H9 (cell line): ENCODE measurements around the gene IQGAP2. TPM values are rescaled to one million over a fixed set of nuclear protein-coding genes. Genes with fewer than 3 reads are reported as not detected.

Experiments used
- DNase-seq: peaks from one replicate; pipeline ENCODE4 v3.0.0-alpha.2; 2017
- H2AFZ ChIP-seq: one replicate; pipeline ENCODE4 v1.6.1; 2013; ENCODE audit warnings: mild to moderate bottlenecking, low read length, control low read depth, moderate library complexity
- H2AK5ac ChIP-seq: 2 replicates; pipeline ENCODE4 v1.6.1; 2013; ENCODE audit warnings: low read length, control low read depth, mixed read lengths; ENCODE audit not compliant: insufficient read length
- H2BK120ac ChIP-seq: one replicate; pipeline ENCODE4 v1.6.1; 2013; ENCODE audit warnings: low read depth, mild to moderate bottlenecking, low read length, control low read depth, inconsistent platforms; ENCODE audit not compliant: poor library complexity, severe bottlenecking
- H2BK12ac ChIP-seq: 2 replicates; pipeline ENCODE4 v1.6.1; 2013; ENCODE audit warnings: low read length, control low read depth, mixed read lengths, low read depth; ENCODE audit not compliant: insufficient read length
- H2BK15ac ChIP-seq: 2 replicates; pipeline ENCODE4 v1.6.1; 2013; ENCODE audit warnings: low read depth, low read length, control low read depth
- H2BK20ac ChIP-seq: one replicate; pipeline ENCODE4 v1.6.1; 2013; ENCODE audit warnings: low read depth, mild to moderate bottlenecking, low read length, control low read depth, inconsistent platforms; ENCODE audit not compliant: poor library complexity, severe bottlenecking
- H2BK5ac ChIP-seq: 2 replicates; pipeline ENCODE4 v1.6.1; 2013; ENCODE audit warnings: low read length, control low read depth, mixed read lengths; ENCODE audit not compliant: insufficient read length
- H3K14ac ChIP-seq: 2 replicates; pipeline ENCODE4 v1.6.1; 2013; ENCODE audit warnings: low read length, control low read depth; ENCODE audit not compliant: insufficient read depth
- H3K18ac ChIP-seq: 2 replicates; pipeline ENCODE4 v1.6.1; 2013; ENCODE audit warnings: low read depth, mild to moderate bottlenecking, mixed read lengths, low read length, control low read depth; ENCODE audit not compliant: insufficient read length
- H3K23ac ChIP-seq: 2 replicates; pipeline ENCODE4 v1.6.1; 2013; ENCODE audit warnings: low read length, control low read depth, mixed read lengths, low read depth; ENCODE audit not compliant: insufficient read length
- H3K23me2 ChIP-seq: 2 replicates; pipeline ENCODE4 v1.6.1; 2013; ENCODE audit warnings: low read depth, mild to moderate bottlenecking, mixed read lengths, low read length, control low read depth; ENCODE audit not compliant: insufficient read length, poor library complexity, severe bottlenecking
- H3K27ac ChIP-seq: 2 replicates; pipeline ENCODE4 v1.5.1; 2013; ENCODE audit warnings: low read length, control low read depth, mixed read lengths, low read depth; ENCODE audit not compliant: insufficient read length
- H3K27me3 ChIP-seq: 2 replicates; pipeline ENCODE4 v1.6.1; 2013; ENCODE audit warnings: low read length, control low read depth, inconsistent platforms; ENCODE audit not compliant: insufficient read depth
- H3K4ac ChIP-seq: 2 replicates; pipeline ENCODE4 v1.6.1; 2013; ENCODE audit warnings: low read depth, mild to moderate bottlenecking, control low read depth, inconsistent platforms, low read length, moderate library complexity
- H3K4me1 ChIP-seq: 2 replicates; pipeline ENCODE4 v1.6.1; 2013; ENCODE audit warnings: low read length, control low read depth, inconsistent platforms; ENCODE audit not compliant: insufficient read depth
- H3K4me2 ChIP-seq: 2 replicates; pipeline ENCODE4 v1.6.1; 2013; ENCODE audit warnings: low read length, control low read depth, mixed read lengths; ENCODE audit not compliant: insufficient read length, insufficient read depth
- H3K56ac ChIP-seq: 2 replicates; pipeline ENCODE4 v1.6.1; 2013; ENCODE audit warnings: low read depth, mild to moderate bottlenecking, mixed read lengths, low read length, control low read depth; ENCODE audit not compliant: insufficient read length
- H3K79me1 ChIP-seq: 2 replicates; pipeline ENCODE4 v1.6.1; 2013; ENCODE audit warnings: low read depth, mild to moderate bottlenecking, moderate library complexity, low read length, control low read depth, inconsistent platforms; ENCODE audit not compliant: insufficient read depth, poor library complexity, severe bottlenecking
- H3K79me2 ChIP-seq: 2 replicates; pipeline ENCODE4 v1.6.1; 2013; ENCODE audit warnings: low read length, control low read depth, inconsistent platforms; ENCODE audit not compliant: insufficient read depth
- H3K9ac ChIP-seq: 2 replicates; pipeline ENCODE4 v1.6.1; 2013; ENCODE audit warnings: low read length, control low read depth, mixed read lengths; ENCODE audit not compliant: insufficient read length; ENCODE audit errors: extremely low read depth
- H3K9me3 ChIP-seq: one replicate; pipeline ENCODE4 v1.6.1; 2013; ENCODE audit warnings: low read depth, low read length, inconsistent platforms; ENCODE audit not compliant: control insufficient read depth
- H3T11ph ChIP-seq: one replicate; pipeline ENCODE4 v1.6.1; 2013; ENCODE audit warnings: mild to moderate bottlenecking, low read length, control low read depth, inconsistent platforms
- H4K20me1 ChIP-seq: one replicate; pipeline ENCODE4 v1.6.1; 2013; ENCODE audit not compliant: control insufficient read depth, insufficient read length, insufficient read depth
- H4K5ac ChIP-seq: 2 replicates; pipeline ENCODE4 v1.6.1; 2013; ENCODE audit warnings: low read depth, mild to moderate bottlenecking, mixed read lengths, low read length, control low read depth; ENCODE audit not compliant: insufficient read length
- H4K8ac ChIP-seq: replicated peaks from 2 replicates; pipeline ENCODE4 v1.6.1; 2013; ENCODE audit warnings: low read length, control low read depth, mixed read lengths, low read depth; ENCODE audit not compliant: insufficient read length
- H4K91ac ChIP-seq: 2 replicates; pipeline ENCODE4 v1.6.1; 2013; ENCODE audit warnings: low read depth, mild to moderate bottlenecking, moderate library complexity, mixed read lengths, low read length, control low read depth; ENCODE audit not compliant: insufficient read length
- H3K27ac Mint-ChIP-seq, 3 experiments: 2 replicates in 2 of 3; 3 replicates in 1 of 3; pipeline ENCODE4 v1.8.0; 2020 to 2021; ENCODE audit warnings: mixed read lengths in 3 of 3, mild to moderate bottlenecking in 1 of 3, moderate library complexity in 1 of 3
- H3K27me3 Mint-ChIP-seq: 2 replicates; pipeline ENCODE4 v1.8.0; 2021; ENCODE audit warnings: low read depth, mild to moderate bottlenecking, moderate library complexity, mixed read lengths
- H3K36me3 Mint-ChIP-seq, 3 experiments: 2 replicates in 2 of 3; 3 replicates in 1 of 3; pipeline ENCODE4 v1.8.0; 2020 to 2021; ENCODE audit warnings: low read depth in 3 of 3, mixed read lengths in 3 of 3; ENCODE audit not compliant: insufficient read depth in 1 of 3
- H3K4me1 Mint-ChIP-seq, 2 experiments: 2 replicates each; pipeline ENCODE4 v1.8.0; 2020; ENCODE audit warnings: mixed read lengths in 2 of 2
- H3K4me3 Mint-ChIP-seq, 2 experiments: 2 replicates in 1 of 2; 3 replicates in 1 of 2; pipeline ENCODE4 v1.8.0; 2020 to 2021; ENCODE audit warnings: mild to moderate bottlenecking in 2 of 2, mixed read lengths in 2 of 2, moderate library complexity in 1 of 2
- H3K9me3 Mint-ChIP-seq, 2 experiments: 2 replicates in 1 of 2; 3 replicates in 1 of 2; pipeline ENCODE4 v1.8.0; 2020; ENCODE audit warnings: mild to moderate bottlenecking in 2 of 2, mixed read lengths in 2 of 2, moderate library complexity in 1 of 2
- CTCF ChIP-seq: fragments of 200-600 bp; sonication (generic); conservative IDR thresholded peaks from 3 replicates; pipeline ENCODE4 v1.8.0; 2021; ENCODE audit warnings: antibody characterized with exemption, mild to moderate bottlenecking
- WGBS: extraction: QIAGEN DNeasy Blood & Tissue Kit; methylation state at CpG from one replicate; pipeline ENCODE4 v1.1.7; 2013; ENCODE audit warnings: missing lambda C conversion rate, low lambda C conversion rate, mixed read lengths; ENCODE audit not compliant: insufficient read length; ENCODE audit errors: extremely low coverage; 5-methylcytosine and 5-hydroxymethylcytosine counted together
- total RNA-seq: library from RNA; stranded (reverse); gene quantifications from 2 replicates; pipeline ENCODE4 v1.2.1, GENCODE V29; 2021

The IQGAP2 gene
- total RNA-seq, 1 experiment from 2014 or later: 22.5 TPM

DNA sequence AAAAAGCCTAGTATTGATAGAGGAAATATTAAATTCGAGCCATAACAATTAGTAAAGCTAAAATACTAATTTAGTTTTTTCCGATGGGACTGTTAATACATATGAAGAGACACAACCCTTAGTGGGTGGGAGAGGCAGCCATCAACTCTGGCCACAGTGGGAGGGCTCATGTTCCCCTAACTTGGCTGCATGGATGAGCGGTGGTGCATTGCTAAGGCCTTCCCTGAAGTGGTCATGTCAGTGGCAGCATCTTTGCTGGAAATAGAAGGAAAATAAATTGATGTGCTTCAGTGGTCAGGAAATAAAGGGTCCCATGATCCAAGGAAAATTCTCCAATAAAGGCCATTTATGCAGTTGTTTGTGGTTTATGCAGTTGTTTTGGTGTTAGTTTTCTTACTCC lies 254.0 kb downstream of the IQGAP2 start:
- Histone ChIP-seq H3T11ph (no peak overlapping the region), H2BK15ac (no peak overlapping the region)

More for the DNA sequence above, 254.0 kb downstream of the IQGAP2 start:
- H3K27ac ChIP-seq: no peak overlapping the region
- no peak overlapping the region for H3K18ac ChIP-seq
- Mint-ChIP-seq H3K4me1 (no peaks in the 10 kb centered on the region), H3K9me3 (no peaks in the 10 kb centered on the region), H3K27ac (no peak overlapping the region), H3K36me3 (peaks cover 0 to 4% (median 0%) of the 10 kb centered on the region in 3 experiments; a peak in 2 of 7 replicates), H3K4me3 (no peak overlapping the region), H3K27me3 (no peaks in the 10 kb centered on the region)
- no peaks in the 10 kb centered on the region for H3K23me2 ChIP-seq
- H2BK120ac ChIP-seq: no peak overlapping the region
- H2BK5ac ChIP-seq: no peak overlapping the region
- H2AK5ac ChIP-seq: no peak overlapping the region
- TF ChIP-seq CTCF: no peak
- H4K5ac ChIP-seq: no peak overlapping the region
- no peaks in the 10 kb centered on the region for H3K9me3 ChIP-seq
- DNase-seq: no peak
- no peak overlapping the region for H3K4me2 ChIP-seq
- H3K56ac ChIP-seq: no peak overlapping the region
- no peak overlapping the region for H2AFZ ChIP-seq
- no peaks in the 10 kb centered on the region for H3K79me1 ChIP-seq
- no CpG with 5 or more reads among the region's 3 CpGs for WGBS
- H3K23ac ChIP-seq: no peak overlapping the region
- no peaks in the 10 kb centered on the region for H3K27me3 ChIP-seq
- H4K20me1 ChIP-seq: no peaks in the 10 kb centered on the region
- no peaks in the 10 kb centered on the region for H3K79me2 ChIP-seq
- H3K14ac ChIP-seq: no peak overlapping the region
- H3K9ac ChIP-seq: no peak overlapping the region
- H3K4me1 ChIP-seq: no peaks in the 10 kb centered on the region
- no peak overlapping the region for H2BK20ac ChIP-seq
- no peak overlapping the region for H3K4ac ChIP-seq
- no peak overlapping the region for H4K8ac ChIP-seq
- H4K91ac ChIP-seq: no peak overlapping the region
- H2BK12ac ChIP-seq: no peak overlapping the region
